Mesendoderm (in vitro differentiated cells): ENCODE data around the gene XPC.

Experiments used
- DNase-seq: peaks from one replicate; pipeline ENCODE4 v3.0.0; 2013
- H2AK5ac ChIP-seq: 2 replicates; pipeline ENCODE4 v1.6.1; 2013; ENCODE audit warnings: low read length, inconsistent platforms
- H2BK120ac ChIP-seq: 2 replicates; pipeline ENCODE4 v1.6.1; 2013; ENCODE audit warnings: low read depth, mild to moderate bottlenecking, low read length, moderate library complexity, mixed read lengths
- H2BK15ac ChIP-seq: replicated peaks from 2 replicates; pipeline ENCODE4 v1.6.1; 2013; ENCODE audit warnings: low read depth, mild to moderate bottlenecking, moderate library complexity
- H2BK5ac ChIP-seq: 2 replicates; pipeline ENCODE4 v1.6.1; 2013; ENCODE audit warnings: low read length, inconsistent platforms
- H3K18ac ChIP-seq: 2 replicates; pipeline ENCODE4 v1.6.1; 2013; ENCODE audit warnings: mild to moderate bottlenecking, low read length, mixed read lengths
- H3K23ac ChIP-seq: one replicate; pipeline ENCODE4 v1.6.1; 2013; ENCODE audit warnings: low read length
- H3K27ac ChIP-seq: 2 replicates; pipeline ENCODE4 v1.5.1; 2013; ENCODE audit warnings: low read depth, mild to moderate bottlenecking, inconsistent platforms, low read length, moderate library complexity
- H3K27me3 ChIP-seq: 2 replicates; pipeline ENCODE4 v1.6.1; 2013; ENCODE audit warnings: low read length, control low read depth, mild to moderate bottlenecking, inconsistent platforms; ENCODE audit not compliant: insufficient read depth, poor library complexity
- H3K36me3 ChIP-seq: 2 replicates; pipeline ENCODE4 v1.6.1; 2013; ENCODE audit warnings: low read length, inconsistent platforms; ENCODE audit not compliant: control insufficient read depth, insufficient read depth
- H3K4ac ChIP-seq: one replicate; pipeline ENCODE4 v1.6.1; 2013; ENCODE audit warnings: low read depth, mild to moderate bottlenecking, low read length, moderate library complexity
- H3K4me1 ChIP-seq: 2 replicates; pipeline ENCODE4 v1.6.1; 2013; ENCODE audit warnings: low read depth, low read length, inconsistent platforms; ENCODE audit not compliant: control insufficient read depth
- H3K4me2 ChIP-seq: 2 replicates; pipeline ENCODE4 v1.6.1; 2013; ENCODE audit warnings: low read length
- H3K4me3 ChIP-seq: 2 replicates; pipeline ENCODE4 v1.5.1; 2013; ENCODE audit warnings: mild to moderate bottlenecking, low read length
- H3K56ac ChIP-seq: one replicate; pipeline ENCODE4 v1.6.1; 2013; ENCODE audit warnings: low read length
- H3K79me1 ChIP-seq: 2 replicates; pipeline ENCODE4 v1.6.1; 2013; ENCODE audit warnings: low read length, inconsistent platforms
- H3K79me2 ChIP-seq: 2 replicates; pipeline ENCODE4 v1.6.1; 2013; ENCODE audit warnings: mild to moderate bottlenecking, low read length; ENCODE audit not compliant: control insufficient read depth, insufficient read depth
- H3K9ac ChIP-seq: 2 replicates; pipeline ENCODE4 v1.6.1; 2013; ENCODE audit warnings: low read length, inconsistent platforms
- H4K5ac ChIP-seq: one replicate; pipeline ENCODE4 v1.6.1; 2013; ENCODE audit warnings: low read length
- H4K8ac ChIP-seq: one replicate; pipeline ENCODE4 v1.6.1; 2013; ENCODE audit warnings: low read depth, mild to moderate bottlenecking, control low read depth, low read length, moderate library complexity
- WGBS: extraction: QIAGEN DNeasy Blood & Tissue Kit; methylation state at CpG from one replicate; pipeline ENCODE4 v1.1.7; 2013; ENCODE audit warnings: low lambda C conversion rate, missing lambda C conversion rate; ENCODE audit not compliant: insufficient coverage; ENCODE audit errors: extremely low coverage; 5-methylcytosine and 5-hydroxymethylcytosine counted together

The XPC gene

GRCh38 chr3:14156843-14157561 lies 21.4 kb downstream of the XPC start:
- Histone ChIP-seq H2AK5ac (no peak overlapping the region), H4K8ac (no peak overlapping the region), H4K5ac (no peak overlapping the region), H2BK120ac (no peak overlapping the region), H3K4ac (no peak overlapping the region), H3K36me3 (peaks cover 11% of the 10 kb centered on the region), H3K4me3 (no peak overlapping the region), H3K79me1 (no peaks in the 10 kb centered on the region), H3K4me2 (no peak overlapping the region), H3K56ac (no peak overlapping the region), H2BK5ac (no peak overlapping the region), H3K9ac (no peak overlapping the region), H3K23ac (no peak overlapping the region), H3K18ac (no peak overlapping the region), H3K27ac (no peak overlapping the region), H3K27me3 (no peaks in the 10 kb centered on the region), H3K79me2 (no peaks in the 10 kb centered on the region), H3K4me1 (no peaks in the 10 kb centered on the region), H2BK15ac (no peak overlapping the region)
- no CpG with 5 or more reads among the region's 13 CpGs for WGBS
- DNase-seq = no peak

- H3K79me1 ChIP-seq = no peaks in the 10 kb centered on the region
- H3K9ac ChIP-seq = no peak overlapping the region
- H3K79me2 ChIP-seq = no peaks in the 10 kb centered on the region
- H3K56ac ChIP-seq = no peak overlapping the region
- H3K27me3 ChIP-seq = no peaks in the 10 kb centered on the region
- WGBS = no CpG with 5 or more reads among the region's 7 CpGs
- no peak overlapping the region for H2BK120ac ChIP-seq
- no peak overlapping the region for H3K18ac ChIP-seq
- H3K27ac ChIP-seq = no peak overlapping the region
- H3K4me2 ChIP-seq = no peak overlapping the region
- H3K36me3 ChIP-seq = peaks cover 11% of the 10 kb centered on the region
- H3K4ac ChIP-seq = no peak overlapping the region
- no peak overlapping the region for H2BK5ac ChIP-seq
- no peaks in the 10 kb centered on the region for H3K4me1 ChIP-seq
- DNase-seq = no peak
- no peak overlapping the region for H4K5ac ChIP-seq
- no peak overlapping the region for H4K8ac ChIP-seq
- H3K23ac ChIP-seq = no peak overlapping the region
- H3K4me3 ChIP-seq = no peak overlapping the region
- no peak overlapping the region for H2AK5ac ChIP-seq
- no peak overlapping the region for H2BK15ac ChIP-seq
Measured at GRCh38 chr3:14156201-14156600, 22.2 kb downstream of the XPC start.

GRCh38 chr3:14154895-14155440 lies 23.4 kb downstream of the XPC start:
- Histone ChIP-seq H3K4me3 (no peak overlapping the region), H3K56ac (no peak overlapping the region), H4K8ac (no peak overlapping the region)

GRCh38 chr3:14154276-14154675 lies 24.1 kb downstream of the XPC start:
- no peak for DNase-seq
- Histone ChIP-seq H2BK5ac (no peak overlapping the region), H3K56ac (no peak overlapping the region), H3K18ac (no peak overlapping the region), H3K27ac (no peak overlapping the region), H3K4me2 (no peak overlapping the region), H2AK5ac (no peak overlapping the region), H2BK15ac (no peak overlapping the region), H3K27me3 (no peaks in the 10 kb centered on the region), H3K36me3 (peaks cover 8% of the 10 kb centered on the region), H4K5ac (no peak overlapping the region), H4K8ac (no peak overlapping the region), H2BK120ac (no peak overlapping the region), H3K4ac (no peak overlapping the region), H3K79me2 (no peaks in the 10 kb centered on the region), H3K4me1 (no peaks in the 10 kb centered on the region), H3K23ac (no peak overlapping the region), H3K4me3 (no peak overlapping the region), H3K79me1 (no peaks in the 10 kb centered on the region), H3K9ac (no peak overlapping the region)
- WGBS = 100% methylated on average over 2 of the region's 5 CpGs

More at GRCh38 chr3:14154895-14155440, 23.4 kb downstream of the XPC start:
- Histone ChIP-seq H3K18ac (no peak overlapping the region), H3K79me1 (no peaks in the 10 kb centered on the region), H3K27ac (no peak overlapping the region), H3K4me2 (no peak overlapping the region), H4K5ac (no peak overlapping the region), H3K4me1 (no peaks in the 10 kb centered on the region), H3K23ac (no peak overlapping the region), H2BK15ac (no peak overlapping the region), H2BK120ac (no peak overlapping the region), H2AK5ac (no peak overlapping the region), H3K36me3 (peaks cover 10% of the 10 kb centered on the region), H3K27me3 (no peaks in the 10 kb centered on the region), H3K4ac (no peak overlapping the region), H3K9ac (no peak overlapping the region), H2BK5ac (no peak overlapping the region), H3K79me2 (no peaks in the 10 kb centered on the region)
- no peak for DNase-seq
- no CpG with 5 or more reads among the region's 7 CpGs for WGBS

GRCh38 chr3:14153663-14154062 lies 24.7 kb downstream of the XPC start:
- no peak overlapping the region for H3K4ac ChIP-seq
- H3K23ac ChIP-seq = no peak overlapping the region
- H3K79me1 ChIP-seq = no peaks in the 10 kb centered on the region
- no peak overlapping the region for H3K4me3 ChIP-seq
- H2BK120ac ChIP-seq = no peak overlapping the region
- WGBS = no CpG with 5 or more reads among the region's 6 CpGs
- H3K79me2 ChIP-seq = no peaks in the 10 kb centered on the region
- H2BK15ac ChIP-seq = no peak overlapping the region
- H2BK5ac ChIP-seq = no peak overlapping the region
- H3K56ac ChIP-seq = no peak overlapping the region
- no peaks in the 10 kb centered on the region for H3K4me1 ChIP-seq
- H2AK5ac ChIP-seq = no peak overlapping the region
- no peak overlapping the region for H4K8ac ChIP-seq
- H3K27ac ChIP-seq = no peak overlapping the region
- no peak overlapping the region for H4K5ac ChIP-seq
- peaks cover 7% of the 10 kb centered on the region for H3K36me3 ChIP-seq
- H3K4me2 ChIP-seq = no peak overlapping the region
- no peak for DNase-seq
- no peak overlapping the region for H3K18ac ChIP-seq
- no peaks in the 10 kb centered on the region for H3K27me3 ChIP-seq
- H3K9ac ChIP-seq = no peak overlapping the region

- DNase-seq = no peak
- H2BK120ac ChIP-seq = no peak overlapping the region
- H3K4me3 ChIP-seq = no peak overlapping the region
- no peak overlapping the region for H4K8ac ChIP-seq
- H3K18ac ChIP-seq = no peak overlapping the region
- H3K9ac ChIP-seq = no peak overlapping the region
- H3K79me2 ChIP-seq = no peaks in the 10 kb centered on the region
- H3K23ac ChIP-seq = no peak overlapping the region
- no peak overlapping the region for H3K27ac ChIP-seq
- no peaks in the 10 kb centered on the region for H3K79me1 ChIP-seq
- no peak overlapping the region for H2BK15ac ChIP-seq
- no peak overlapping the region for H3K56ac ChIP-seq
- no peaks in the 10 kb centered on the region for H3K27me3 ChIP-seq
- H3K4me2 ChIP-seq = no peak overlapping the region
- H4K5ac ChIP-seq = no peak overlapping the region
- no CpG with 5 or more reads among the region's 4 CpGs for WGBS
- peaks cover 4% of the 10 kb centered on the region for H3K36me3 ChIP-seq
- H2BK5ac ChIP-seq = no peak overlapping the region
- H3K4me1 ChIP-seq = peaks cover 1% of the 10 kb centered on the region
- H2AK5ac ChIP-seq = no peak overlapping the region
- no peak overlapping the region for H3K4ac ChIP-seq
Measured at GRCh38 chr3:14152963-14153355, 25.4 kb downstream of the XPC start.
